ENCODE measurements around the gene FANCF. TPM values are rescaled to one million over a fixed set of nuclear protein-coding genes. Genes with fewer than 3 reads are reported as not detected.

FANCF gene
- total and polyA plus RNA-seq, 2 donors (not counting 1 experiment from before 2014, with no cell fraction given): 4.3 to 26.6 TPM

DNA sequence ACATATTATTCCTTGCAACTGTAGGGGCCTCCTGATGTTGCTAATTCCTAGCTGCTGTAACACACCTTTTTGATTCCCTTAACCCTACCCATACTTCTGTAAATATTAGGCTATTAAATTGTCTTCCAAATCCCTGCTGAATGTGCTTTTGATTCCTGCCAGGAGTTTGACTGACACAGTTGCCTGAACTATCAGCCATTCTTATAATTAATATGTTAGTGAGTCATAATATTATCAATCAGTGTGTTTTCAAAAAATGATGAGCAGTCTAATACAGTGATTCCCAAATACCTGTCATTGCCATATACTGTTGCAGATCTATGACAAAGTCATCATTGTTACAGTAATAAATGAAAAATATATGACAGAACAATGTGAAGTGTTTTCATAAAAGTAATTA is 15.9 kb upstream of the FANCF start:
- Histone ChIP-seq H3K9ac (ENCODE audit: low read length) (no peak overlapping the region), H3K4me2 (replicated peaks; ENCODE audit: low read depth, low read length, poor library complexity, severe bottlenecking) (no peak overlapping the region), H3K4me1 (ENCODE audit: control insufficient read depth in 2 of 2, insufficient read depth in 2 of 2, low read length in 2 of 2) (no peaks in the 10 kb centered on the region), H4K20me1 (ENCODE audit: control insufficient read depth, insufficient read depth, low read length, poor library complexity, severe bottlenecking) (no peaks in the 10 kb centered on the region), H3K9me3 (ENCODE audit: control extremely low read depth in 1 of 3, control insufficient read depth in 2 of 3, insufficient read depth in 1 of 3, low read length in 2 of 3) (no peaks in the 10 kb centered on the region), H3K79me2 (ENCODE audit: control insufficient read depth, insufficient read depth, low read length) (no peaks in the 10 kb centered on the region), H3K4me3 (ENCODE audit: control extremely low read depth in 1 of 5, extremely low read depth in 1 of 5, insufficient read depth in 1 of 5, low read depth in 2 of 5, low read length in 4 of 5) (no peak overlapping the region), H3K36me3 (replicated peaks in 1 of 2; ENCODE audit: control extremely low read depth in 1 of 2, control insufficient read depth in 1 of 2, extremely low read depth in 1 of 2, insufficient read depth in 2 of 2, low read length in 1 of 2) (no peaks in the 10 kb centered on the region), H3K27me3 (replicated peaks in 1 of 4; ENCODE audit: control extremely low read depth in 1 of 4, control insufficient read depth in 3 of 4, insufficient read depth in 4 of 4, low read length in 3 of 4) (no peaks in the 10 kb centered on the region), H2AFZ (ENCODE audit: insufficient read depth, low read depth, low read length, poor library complexity, severe bottlenecking) (no peak overlapping the region), H3K27ac (ENCODE audit: low read length in 2 of 2) (no peak overlapping the region)
- no peak for TF ChIP-seq EZH2 (IDR thresholded peaks at IDR 0.05; ENCODE audit: borderline replicate concordance, insufficient read depth, low read depth, low read length, poor library complexity, severe bottlenecking)
- TF ChIP-seq, protein P1, sequence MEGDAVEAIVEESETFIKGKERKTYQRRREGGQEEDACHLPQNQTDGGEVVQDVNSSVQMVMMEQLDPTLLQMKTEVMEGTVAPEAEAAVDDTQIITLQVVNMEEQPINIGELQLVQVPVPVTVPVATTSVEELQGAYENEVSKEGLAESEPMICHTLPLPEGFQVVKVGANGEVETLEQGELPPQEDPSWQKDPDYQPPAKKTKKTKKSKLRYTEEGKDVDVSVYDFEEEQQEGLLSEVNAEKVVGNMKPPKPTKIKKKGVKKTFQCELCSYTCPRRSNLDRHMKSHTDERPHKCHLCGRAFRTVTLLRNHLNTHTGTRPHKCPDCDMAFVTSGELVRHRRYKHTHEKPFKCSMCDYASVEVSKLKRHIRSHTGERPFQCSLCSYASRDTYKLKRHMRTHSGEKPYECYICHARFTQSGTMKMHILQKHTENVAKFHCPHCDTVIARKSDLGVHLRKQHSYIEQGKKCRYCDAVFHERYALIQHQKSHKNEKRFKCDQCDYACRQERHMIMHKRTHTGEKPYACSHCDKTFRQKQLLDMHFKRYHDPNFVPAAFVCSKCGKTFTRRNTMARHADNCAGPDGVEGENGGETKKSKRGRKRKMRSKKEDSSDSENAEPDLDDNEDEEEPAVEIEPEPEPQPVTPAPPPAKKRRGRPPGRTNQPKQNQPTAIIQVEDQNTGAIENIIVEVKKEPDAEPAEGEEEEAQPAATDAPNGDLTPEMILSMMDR (IDR thresholded peaks at IDR 0.05): no peak
- ATAC-seq (ENCODE audit: low read depth) (no peak), DNase-seq (no peak)
- H3K27ac Mint-ChIP-seq: no peak overlapping the region
- ChIA-PET POLR2A (no interaction called here), CTCF (no interaction called here)
- no peaks in the 10 kb centered on the region for H3K9me3 Mint-ChIP-seq (ENCODE audit: insufficient read depth)
- intact Hi-C loops (cut with micrococcal nuclease): no loop called here
- no peak overlapping the region for H3K4me3 Mint-ChIP-seq
- no peaks in the 10 kb centered on the region for H3K27me3 Mint-ChIP-seq
- H3K4me1 Mint-ChIP-seq: no peaks in the 10 kb centered on the region

DNA sequence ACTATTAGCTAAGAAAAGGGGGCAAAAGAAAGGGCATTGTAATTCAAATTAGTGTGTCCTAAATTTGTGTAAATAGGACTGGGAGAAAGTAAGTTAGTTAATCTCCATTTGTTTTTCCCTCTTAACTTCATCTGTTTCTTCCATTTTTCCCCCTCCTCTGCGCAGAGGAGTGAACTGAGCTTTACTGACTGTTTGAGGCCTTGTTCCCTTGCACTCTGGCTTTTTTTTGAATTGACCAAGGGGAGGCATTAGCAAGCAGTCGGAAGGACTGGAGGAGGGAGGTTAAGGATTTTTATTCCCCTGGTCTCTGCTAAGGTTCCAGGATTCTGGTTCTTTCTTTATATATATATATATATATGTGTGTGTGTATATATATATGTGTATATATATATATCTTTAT is 15.2 kb upstream of the FANCF start:
- intact Hi-C loops (cut with micrococcal nuclease): no loop called here
- WGBS (ENCODE audit: insufficient coverage): no CpG with 5 or more reads among the region's 2 CpGs
- Histone ChIP-seq H3K36me3 (replicated peaks in 1 of 2; ENCODE audit: control extremely low read depth in 1 of 2, control insufficient read depth in 1 of 2, extremely low read depth in 1 of 2, insufficient read depth in 2 of 2, low read length in 1 of 2) (no peaks in the 10 kb centered on the region), H3K27me3 (replicated peaks in 1 of 4; ENCODE audit: control extremely low read depth in 1 of 4, control insufficient read depth in 3 of 4, insufficient read depth in 4 of 4, low read length in 3 of 4) (no peaks in the 10 kb centered on the region), H3K4me2 (replicated peaks; ENCODE audit: low read depth, low read length, poor library complexity, severe bottlenecking) (no peak overlapping the region), H3K4me1 (ENCODE audit: control insufficient read depth in 2 of 2, insufficient read depth in 2 of 2, low read length in 2 of 2) (no peaks in the 10 kb centered on the region), H3K79me2 (ENCODE audit: control insufficient read depth, insufficient read depth, low read length) (no peaks in the 10 kb centered on the region), H3K9me3 (ENCODE audit: control extremely low read depth in 1 of 3, control insufficient read depth in 2 of 3, insufficient read depth in 1 of 3, low read length in 2 of 3) (no peaks in the 10 kb centered on the region), H4K20me1 (ENCODE audit: control insufficient read depth, insufficient read depth, low read length, poor library complexity, severe bottlenecking) (no peaks in the 10 kb centered on the region), H3K4me3 (ENCODE audit: control extremely low read depth in 1 of 5, extremely low read depth in 1 of 5, insufficient read depth in 1 of 5, low read depth in 2 of 5, low read length in 4 of 5) (no peak overlapping the region), H3K27ac (ENCODE audit: low read length in 2 of 2) (no peak overlapping the region), H3K9ac (ENCODE audit: low read length) (no peak overlapping the region), H2AFZ (ENCODE audit: insufficient read depth, low read depth, low read length, poor library complexity, severe bottlenecking) (no peak overlapping the region)
- H3K27ac Mint-ChIP-seq: no peak overlapping the region
- H3K4me3 Mint-ChIP-seq: no peak overlapping the region
- ATAC-seq (ENCODE audit: low read depth) (no peak), DNase-seq (no peak)
- CTCF ChIA-PET: no interaction called here
- H3K27me3 Mint-ChIP-seq: no peaks in the 10 kb centered on the region
- POLR2A ChIA-PET: no interaction called here
- H3K4me1 Mint-ChIP-seq: no peaks in the 10 kb centered on the region
- TF ChIP-seq, protein P1 (IDR thresholded peaks at IDR 0.05): no peak
- no peak for TF ChIP-seq EZH2 (IDR thresholded peaks at IDR 0.05; ENCODE audit: borderline replicate concordance, insufficient read depth, low read depth, low read length, poor library complexity, severe bottlenecking)
- H3K9me3 Mint-ChIP-seq (ENCODE audit: insufficient read depth): no peaks in the 10 kb centered on the region

Data from B cell (primary cell).